Liver (tissue), 3 donors: Measurements from ENCODE around the gene HOMEZ.

Experiments used
- CTCF ChIP-seq: fragments of 150-350 bp; IDR thresholded peaks from 2 replicates; pipeline ENCODE4 v1.5.1; 2017; ENCODE audit warnings: improper control_type of control experiment, low read depth, low read length; ENCODE audit not compliant: missing input control
- JUND ChIP-seq, 2 donors: IDR thresholded peaks; 2 replicates each; pipeline ENCODE4 v1.6.1; 2016; ENCODE audit warnings: antibody characterized with exemption in 2 of 2
- NR2F2 ChIP-seq: IDR thresholded peaks from 2 replicates; pipeline ENCODE4 v1.6.1; 2016; ENCODE audit warnings: antibody characterized with exemption
- TAF1 ChIP-seq: conservative IDR thresholded peaks from 2 replicates; pipeline ENCODE4 v1.6.1; 2016; ENCODE audit warnings: antibody characterized with exemption, mild to moderate bottlenecking
- donor health status: healthy.
- donor health status: healthy.

DNA sequence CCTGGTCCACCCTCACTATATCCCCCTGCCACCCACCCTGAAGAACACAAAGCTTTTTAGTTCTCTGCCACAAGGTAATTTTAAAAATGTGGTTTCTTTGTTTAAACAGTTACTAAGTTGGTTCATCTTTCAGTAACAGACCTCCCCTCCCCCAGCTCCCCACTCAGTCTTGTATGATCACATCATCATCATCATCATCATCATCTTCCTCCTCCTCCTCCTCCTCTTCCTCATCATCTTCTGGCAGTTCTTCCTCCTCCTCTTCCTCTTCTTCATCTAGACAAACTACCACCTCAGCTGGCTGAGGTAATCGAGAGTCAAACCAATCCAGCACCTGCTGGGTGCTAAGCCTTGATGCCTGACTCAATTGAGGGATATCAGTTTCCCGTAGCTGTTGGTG lies 10.5 kb downstream of the HOMEZ start:
- TF ChIP-seq CTCF (no peak), NR2F2 (no peak), JUND (IDR thresholded peaks at IDR 0.05) (no peak), TAF1 (no peak)
